ENCODE results near the gene BRD1.
"Not testable (repeated sequence)": the region's sequence is repeated elsewhere in the genome, so short reads cannot be mapped to it uniquely, and the experiment has no call there.

BRD1 gene

GRCh38 chr22:49767355-49768062 is 60.2 kb downstream of the BRD1 start:
- no peak for DNase-seq

GRCh38 chr22:49765951-49766350 is 61.7 kb downstream of the BRD1 start:
- DNase-seq = no peak

GRCh38 chr22:49765091-49765771 is 62.4 kb downstream of the BRD1 start:
- no peak for DNase-seq

- DNase-seq = no peak
These were observed 63.5 kb downstream of the BRD1 start for GRCh38 chr22:49764127-49764581.

- DNase-seq = no peak
These were observed 64.0 kb downstream of the BRD1 start for GRCh38 chr22:49763696-49764095.

GRCh38 chr22:49763138-49763537 is 64.5 kb downstream of the BRD1 start:
- no peak for DNase-seq

GRCh38 chr22:49762571-49762970 is 65.1 kb downstream of the BRD1 start:
- DNase-seq = not testable (repeated sequence)

GRCh38 chr22:49761836-49762235 is 65.8 kb downstream of the BRD1 start:
- DNase-seq = no peak

GRCh38 chr22:49760630-49761571 is 66.8 kb downstream of the BRD1 start:
- no peak for DNase-seq

- DNase-seq = no peak
These were observed 67.4 kb downstream of the BRD1 start for GRCh38 chr22:49760280-49760629.

GRCh38 chr22:49756676-49757075 is 71.0 kb downstream of the BRD1 start:
- DNase-seq = no peak

- DNase-seq = no peak
These were observed 71.5 kb downstream of the BRD1 start for GRCh38 chr22:49756201-49756600.

GRCh38 chr22:49755631-49756001 is 72.1 kb downstream of the BRD1 start:
- DNase-seq = no peak

GRCh38 chr22:49754696-49755630 is 72.7 kb downstream of the BRD1 start:
- no peak for DNase-seq

- DNase-seq = no peak
These were observed 73.5 kb downstream of the BRD1 start for GRCh38 chr22:49753961-49754695.

- no peak for DNase-seq
These were observed 74.3 kb downstream of the BRD1 start for GRCh38 chr22:49753276-49753890.

- no peak for DNase-seq
These were observed 75.0 kb downstream of the BRD1 start for GRCh38 chr22:49752598-49753091.

GRCh38 chr22:49751966-49752597 is 75.6 kb downstream of the BRD1 start:
- no peak for DNase-seq

GRCh38 chr22:49751318-49751965 is 76.2 kb downstream of the BRD1 start:
- no peak for DNase-seq

Data from activated naive CD4-positive, alpha-beta T cell (primary cell).